GM19395 (cell line): ENCODE measurements around the gene PRPF18.

Experiments
- ATAC-seq: cut with Tn5 transposase; IDR thresholded peaks from one replicate; pipeline ENCODE4 v1.9.1; 2021; ENCODE audit warnings: mild to moderate bottlenecking, moderate library complexity; ENCODE audit not compliant: unreplicated experiment

PRPF18 gene

DNA sequence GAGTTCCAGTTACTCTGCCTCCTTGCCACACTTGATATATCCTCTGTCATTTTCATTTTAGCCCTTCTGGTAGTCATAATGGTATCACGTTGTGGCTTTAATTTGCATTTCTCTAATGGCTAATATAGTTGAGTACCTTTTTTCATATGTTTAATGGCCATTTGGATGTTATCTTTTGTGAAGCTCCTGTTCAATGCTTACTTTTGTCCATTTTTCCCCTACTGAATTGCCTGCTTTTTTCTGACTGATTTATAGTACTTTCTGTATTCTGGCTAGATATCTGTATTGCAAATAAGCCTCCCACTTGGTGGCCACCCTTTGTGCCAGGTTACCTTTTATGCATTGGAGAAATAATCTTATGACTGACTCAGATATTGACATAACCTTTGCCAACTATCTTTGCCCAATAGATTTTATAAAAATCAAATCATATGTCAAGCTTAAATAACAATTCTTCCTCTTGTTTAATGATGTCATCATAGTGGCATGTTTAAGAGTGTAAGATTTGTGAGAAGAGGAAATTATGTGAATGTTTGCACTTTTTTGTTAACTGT, 50.6 kb downstream of the PRPF18 start:
- no peak for ATAC-seq

DNA sequence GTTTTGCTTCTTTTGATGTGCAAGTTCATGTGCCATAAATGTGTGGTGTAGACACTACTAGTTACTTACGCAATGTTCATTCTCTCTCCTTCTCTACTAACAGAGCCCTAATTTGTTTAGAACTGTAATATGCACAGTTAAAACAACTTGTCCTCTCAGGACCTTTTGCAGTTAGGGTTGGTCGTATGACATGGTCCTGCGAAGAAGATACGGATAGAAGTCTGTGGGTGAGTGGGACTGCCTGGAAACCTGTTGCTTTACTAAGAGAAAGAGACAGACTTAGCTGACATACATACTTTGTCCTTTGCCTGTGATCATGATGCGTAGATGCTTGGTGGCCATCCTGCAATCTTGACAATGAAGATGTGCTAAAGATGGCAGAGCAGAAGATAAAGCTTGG, 51.1 kb downstream of the PRPF18 start:
- no peak for ATAC-seq

DNA sequence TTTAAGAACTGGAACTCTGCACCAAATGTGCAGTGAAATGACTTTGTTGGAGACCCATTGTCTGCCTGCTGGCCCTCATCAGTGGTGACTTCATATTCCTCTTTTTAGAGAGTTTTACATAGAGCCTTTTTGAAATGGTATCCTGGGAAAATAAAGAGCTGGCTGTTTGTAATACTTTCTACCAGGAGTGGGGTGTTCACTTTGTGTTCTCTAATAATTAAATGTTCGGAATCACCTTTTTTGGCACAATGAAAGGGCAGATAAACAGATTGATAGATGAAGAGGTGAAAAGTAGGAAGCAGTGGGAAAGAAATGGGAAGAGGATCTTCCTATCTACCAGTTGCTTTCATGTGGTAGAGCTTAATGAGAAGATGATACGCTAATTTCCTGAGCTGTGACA, 55.5 kb downstream of the PRPF18 start:
- ATAC-seq: no peak

DNA sequence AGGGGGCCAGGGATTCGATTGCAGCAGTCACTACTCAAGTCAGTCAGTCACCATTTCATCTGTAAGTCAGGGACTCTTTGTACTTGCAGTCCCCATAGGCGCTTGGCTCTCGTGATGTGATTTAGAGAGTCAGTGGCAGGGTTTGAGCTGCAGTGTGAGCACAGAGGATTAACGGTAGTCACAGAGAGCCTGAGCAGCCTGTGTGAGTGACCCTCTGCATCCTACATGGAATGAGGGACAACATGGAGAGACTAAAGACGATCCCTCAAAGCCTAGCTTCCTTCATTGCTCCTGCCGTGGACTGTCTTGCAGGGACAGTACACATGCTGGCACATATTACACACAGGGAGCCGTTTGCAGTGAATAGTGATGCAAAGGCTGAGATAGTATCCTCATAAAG, 56.3 kb downstream of the PRPF18 start:
- ATAC-seq: no peak

- no peak for ATAC-seq
Measured at GRCh38 chr10:13644866-13645265, 58.1 kb downstream of the PRPF18 start.

GRCh38 chr10:13648425-13648824, 61.7 kb downstream of the PRPF18 start:
- ATAC-seq: no peak

- ATAC-seq: no peak
Measured at GRCh38 chr10:13649844-13650520, 63.2 kb downstream of the PRPF18 start.

- no peak for ATAC-seq
Measured at GRCh38 chr10:13650961-13651360, 64.2 kb downstream of the PRPF18 start.

DNA sequence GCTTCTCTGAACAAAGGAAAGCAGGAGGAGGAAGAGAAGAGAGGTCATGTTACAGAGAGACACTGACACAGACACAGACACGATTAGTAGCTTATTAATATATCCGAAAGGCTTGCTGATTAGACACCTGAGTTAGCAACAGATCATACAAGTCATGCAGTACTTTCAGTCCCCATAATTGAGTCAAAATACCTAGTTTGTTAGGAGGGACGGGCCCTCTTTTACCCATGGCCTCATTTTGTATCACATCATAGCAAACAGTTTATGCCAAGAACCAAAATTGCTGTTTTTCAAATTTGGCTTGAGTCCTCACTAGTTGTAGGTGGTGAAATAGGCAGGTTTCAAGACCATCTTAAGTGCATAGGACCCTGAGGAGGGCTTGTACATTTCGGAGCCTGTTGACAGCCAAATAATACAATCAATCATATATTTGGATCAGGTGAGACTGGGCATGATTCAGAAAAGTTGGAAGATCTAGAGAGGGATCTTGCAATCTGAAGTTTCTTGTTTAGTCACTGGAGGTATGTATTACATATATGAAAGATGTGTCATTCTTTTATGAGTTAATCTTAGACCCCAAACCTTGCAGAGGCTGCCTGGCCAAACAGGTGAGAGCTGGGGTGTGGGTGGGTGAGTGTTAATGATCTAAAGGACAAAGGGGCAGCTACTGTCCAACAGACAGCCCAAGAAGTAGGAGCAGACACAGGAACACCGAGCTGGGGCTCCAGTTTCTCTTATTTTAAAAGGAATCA, 65.4 kb downstream of the PRPF18 start:
- ATAC-seq: no peak

- no peak for ATAC-seq
Measured at GRCh38 chr10:13652860-13653259, 66.1 kb downstream of the PRPF18 start.

DNA sequence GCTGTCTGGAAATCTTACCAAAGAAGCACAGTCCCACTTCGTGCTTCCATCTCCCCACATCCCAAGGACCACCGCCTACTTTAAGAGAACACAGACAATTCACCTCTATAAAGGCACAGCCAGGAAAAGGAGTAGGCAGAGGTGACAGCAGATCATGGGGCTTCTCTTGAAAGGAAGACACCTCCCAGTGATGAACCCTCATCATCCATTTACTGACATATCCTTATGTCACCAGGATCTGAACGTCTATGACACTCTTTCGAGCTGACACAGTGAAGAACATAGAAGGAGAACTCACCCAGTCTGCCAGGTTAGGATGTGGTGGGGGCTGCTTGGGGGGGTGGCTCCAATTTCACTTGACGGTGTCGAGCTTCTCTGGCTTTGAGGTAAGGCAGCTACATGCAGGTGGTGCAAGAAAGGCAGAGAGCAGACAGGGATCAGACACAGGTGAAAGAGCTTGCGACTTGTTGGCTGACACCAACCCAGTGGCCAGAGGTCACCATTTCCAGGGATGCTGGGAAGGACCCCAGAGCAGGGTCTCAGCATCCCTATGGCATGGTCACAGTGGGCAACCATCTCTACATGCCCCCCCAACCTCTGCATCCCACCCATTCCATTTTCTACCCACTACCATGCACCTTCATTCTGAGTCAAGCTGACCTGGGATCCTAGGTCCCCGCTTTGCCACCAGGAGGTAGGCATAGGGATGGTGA, 67.5 kb downstream of the PRPF18 start:
- ATAC-seq: no peak

GRCh38 chr10:13654846-13655245, 68.1 kb downstream of the PRPF18 start:
- ATAC-seq: no peak

GRCh38 chr10:13656337-13657100, 69.8 kb downstream of the PRPF18 start:
- ATAC-seq: no peak

- ATAC-seq: no peak
Measured at GRCh38 chr10:13657101-13657680, 70.4 kb downstream of the PRPF18 start.

DNA sequence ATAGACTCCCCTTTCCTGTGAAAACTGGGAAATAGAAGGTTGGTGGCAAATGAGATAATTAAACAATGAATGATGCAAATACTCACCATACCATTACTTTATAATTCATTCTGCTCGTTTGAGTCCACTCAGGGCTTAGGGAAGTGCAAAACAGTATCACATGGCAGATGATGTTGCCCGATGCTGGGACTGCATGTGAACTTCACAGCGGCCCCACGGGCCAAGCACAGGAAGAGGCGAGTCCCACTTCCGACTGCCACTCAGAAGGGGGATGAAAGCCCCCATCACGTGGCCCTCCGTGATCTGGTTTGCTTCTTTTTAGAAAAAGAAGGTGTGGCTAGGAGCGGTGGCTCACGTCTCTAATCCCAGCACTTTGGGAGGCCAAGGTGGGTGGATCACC, 71.5 kb downstream of the PRPF18 start:
- no peak for ATAC-seq

- no peak for ATAC-seq
Measured at GRCh38 chr10:13658871-13659685, 72.3 kb downstream of the PRPF18 start.

DNA sequence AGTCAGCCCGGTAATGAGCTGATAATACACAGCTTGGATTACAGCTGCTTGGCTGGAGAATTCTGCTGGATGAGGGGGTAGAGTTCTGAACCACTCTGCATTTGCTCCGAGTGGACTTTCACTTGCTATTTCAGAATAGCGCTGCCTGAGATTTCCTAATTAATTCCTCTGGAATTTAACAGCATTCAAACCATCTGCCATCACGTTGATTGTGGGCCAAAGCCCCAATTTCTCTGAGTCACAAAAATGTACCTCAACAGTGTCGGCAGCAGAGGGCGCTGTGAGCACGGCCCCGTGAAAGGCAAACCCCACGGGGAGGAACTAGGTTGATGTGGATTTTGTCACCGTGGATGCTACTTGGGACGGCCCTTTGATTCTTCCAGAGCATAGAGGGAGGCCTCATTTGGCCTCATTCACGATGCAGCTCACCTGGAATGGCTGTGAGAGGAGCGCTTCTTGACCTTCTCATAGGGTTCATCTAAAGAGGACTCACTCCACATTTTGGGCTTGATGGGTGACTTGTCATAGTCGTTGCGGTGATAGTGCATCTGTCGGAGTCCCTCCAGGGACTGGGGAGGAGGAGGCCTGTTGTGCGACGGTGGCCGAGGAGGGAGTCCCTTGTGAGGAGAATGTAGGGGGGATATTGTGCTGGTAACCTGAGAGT, 73.3 kb downstream of the PRPF18 start:
- ATAC-seq: peak; percentile 57

DNA sequence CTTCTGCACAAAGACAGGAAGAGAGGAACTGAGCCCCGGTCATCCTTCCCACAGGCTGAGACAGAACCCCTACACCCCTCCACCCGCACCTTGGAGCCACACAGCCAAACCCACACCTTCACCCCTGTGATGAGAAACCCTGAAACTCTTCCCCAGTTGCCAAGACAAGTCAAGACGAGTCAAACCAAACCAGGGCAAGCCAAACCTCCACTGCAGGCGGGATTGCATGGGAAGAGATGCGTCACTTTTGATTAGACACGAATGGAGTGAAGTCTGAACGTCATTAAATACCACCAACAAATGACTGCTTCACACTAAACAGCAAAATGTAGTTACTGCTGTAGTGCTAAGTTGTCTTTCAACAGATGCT, 73.8 kb downstream of the PRPF18 start:
- peak; percentile 23 for ATAC-seq

- ATAC-seq: no peak
Measured at GRCh38 chr10:13661256-13661655, 74.5 kb downstream of the PRPF18 start.
